Fibroblast of lung (primary cell): ENCODE data around the gene COPA.
"Not testable (repeated sequence)": the region's sequence is repeated elsewhere in the genome, so short reads cannot be mapped to it uniquely, and the experiment has no call there.

Experiments
- CTCF ChIP-seq, 2 donors: IDR thresholded peaks in 1 of 2; conservative IDR thresholded peaks in 1 of 2; 1 replicate in 1 of 2; 2 replicates in 1 of 2; pipeline ENCODE4 v1.5.1; 2011 to 2012; ENCODE audit warnings: low read length in 2 of 2, control low read depth in 1 of 2, inconsistent platforms in 1 of 2, low read depth in 1 of 2, mild to moderate bottlenecking in 1 of 2
- EZH2 ChIP-seq: IDR thresholded peaks from 2 replicates; pipeline ENCODE4 v1.5.1; 2012; ENCODE audit warnings: low read length, control low read depth, mild to moderate bottlenecking; ENCODE audit errors: missing control alignments

DNA sequence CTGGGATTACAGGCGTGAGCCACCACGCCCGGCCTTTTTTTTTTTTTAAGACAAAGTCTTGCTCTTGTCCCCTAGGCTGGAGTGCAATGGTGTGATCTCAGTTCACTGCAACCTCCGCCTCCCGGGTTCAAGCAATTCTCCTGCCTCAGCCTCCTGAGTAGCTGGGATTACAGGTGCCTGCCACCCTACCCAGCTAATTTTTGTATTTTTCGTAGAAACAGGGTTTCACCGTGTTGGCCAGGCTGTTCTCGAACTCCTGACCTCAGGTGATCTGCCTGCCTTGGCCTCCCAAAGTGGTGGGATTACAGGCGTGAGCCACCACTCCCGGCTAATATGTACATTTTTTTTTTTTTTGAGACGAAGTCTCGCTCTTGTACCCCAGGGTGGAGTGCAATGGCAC is 55.3 kb downstream of the COPA start:
- not testable (repeated sequence) for TF ChIP-seq CTCF (conservative IDR thresholded peaks at IDR 0.05 in 1 of 2, IDR thresholded peaks at IDR 0.05 in 1 of 2; ENCODE audit: low read depth in 1 of 2, low read length in 2 of 2); EZH2
